Measurements from ENCODE around the gene WDR26.

Gene WDR26

DNA sequence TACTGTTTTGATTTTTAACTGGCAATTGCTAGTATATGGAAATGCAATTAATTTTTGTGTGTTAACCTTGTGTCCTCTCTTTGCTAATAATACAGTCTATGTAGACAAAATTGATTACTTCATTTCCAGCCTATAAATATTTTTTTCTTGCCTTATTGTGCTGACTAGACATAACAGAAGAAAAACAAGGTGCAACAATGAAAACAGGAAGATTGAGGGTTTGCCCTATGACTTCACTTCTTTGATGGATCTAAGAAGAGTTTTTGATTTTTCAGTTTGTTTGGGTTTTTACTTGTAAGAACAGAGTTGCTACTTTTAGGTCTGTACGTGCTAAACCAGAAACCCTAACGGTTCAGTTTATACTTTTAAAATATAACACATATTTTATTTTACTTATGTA, 86.5 kb downstream of the WDR26 start:
- DNase-seq (ENCODE audit: low spot score) = no peak

DNA sequence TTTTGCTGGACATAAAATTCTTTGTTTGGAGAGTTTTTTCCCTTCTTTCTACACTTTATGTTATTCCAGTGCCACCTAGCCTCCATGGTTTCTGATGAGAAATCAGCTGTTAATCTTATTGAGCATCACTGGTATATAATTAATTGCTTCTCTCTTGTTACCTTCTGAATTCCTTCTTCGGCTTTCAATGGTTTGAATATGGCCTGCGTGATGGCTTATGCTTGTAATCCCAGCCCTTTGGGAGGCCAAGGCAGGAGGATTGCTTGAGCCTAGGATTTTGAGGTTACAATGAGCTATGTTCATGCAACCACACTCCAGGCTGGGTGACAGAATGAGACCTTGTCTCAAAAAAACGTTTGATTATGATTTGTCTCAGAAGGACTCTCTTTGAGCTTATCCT, 90.9 kb downstream of the WDR26 start:
- DNase-seq (ENCODE audit: low spot score) = no peak

DNA sequence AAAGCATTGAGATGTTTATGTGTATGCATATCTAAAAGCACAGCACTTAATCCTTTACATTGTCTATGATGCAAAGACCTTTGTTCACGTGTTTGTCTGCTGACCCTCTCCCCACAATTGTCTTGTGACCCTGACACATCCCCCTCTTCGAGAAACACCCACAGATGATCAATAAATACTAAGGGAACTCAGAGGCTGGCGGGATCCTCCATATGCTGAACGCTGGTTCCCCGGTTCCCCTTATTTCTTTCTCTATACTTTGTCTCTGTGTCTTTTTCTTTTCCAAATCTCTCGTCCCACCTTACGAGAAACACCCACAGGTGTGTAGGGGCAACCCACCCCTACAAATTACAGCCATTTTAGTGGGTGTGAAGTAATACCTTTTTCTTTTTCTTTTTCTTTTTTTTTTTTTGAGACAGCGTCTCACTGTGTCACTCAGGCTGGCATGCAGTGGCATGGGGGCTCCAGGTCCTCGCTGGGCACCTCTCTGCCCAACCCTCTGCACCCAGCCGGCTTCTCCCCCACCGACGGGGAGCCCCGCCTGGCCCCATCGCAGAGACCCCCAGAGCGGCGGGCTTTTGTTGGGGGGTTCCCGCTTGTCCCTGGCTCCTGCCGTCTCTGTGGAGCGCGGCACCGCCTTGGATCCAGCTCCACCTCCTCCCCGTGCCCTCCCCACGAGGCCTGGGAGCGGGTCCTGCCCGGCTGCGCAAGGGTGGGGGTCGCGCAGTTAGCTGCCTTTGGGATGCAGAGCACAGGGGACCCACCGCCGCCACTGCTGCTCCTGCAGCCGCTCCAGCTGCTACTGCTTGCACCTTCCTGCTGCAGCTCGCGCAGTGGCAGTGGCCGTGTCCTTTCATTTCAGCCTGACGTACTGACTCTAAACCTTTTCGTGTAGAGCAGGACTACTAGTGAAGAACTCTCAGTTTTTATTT, 93.9 kb downstream of the WDR26 start:
- DNase-seq (ENCODE audit: low spot score) = peak; percentile 18

GRCh38 chr1:224339442-224340033, 95.1 kb downstream of the WDR26 start:
- DNase-seq (ENCODE audit: low spot score) = no peak

GRCh38 chr1:224338150-224338838, 96.3 kb downstream of the WDR26 start:
- DNase-seq (ENCODE audit: low spot score) = no peak
